SK-N-SH treated with all-trans-retinoic acid at 6 μM for 48 hours (cell line): ENCODE results near the gene AFAP1.

Source experiments
- ATAC-seq: fragments of 200-7000 bp; cut with Tn5 transposase; 3 replicates; pipeline ENCODE4 v1.9.1; 2020; ENCODE audit warnings: mild to moderate bottlenecking, moderate library complexity
- ARNTL ChIP-seq: fragments of 450-650 bp; formaldehyde crosslinking; IDR thresholded peaks from 2 replicates; pipeline ENCODE4 v1.5.0; 2020; ENCODE audit warnings: low read depth, mild to moderate bottlenecking, moderate library complexity, borderline replicate concordance
- BACH2 ChIP-seq: fragments of 250-450 bp; sonication (Bioruptor Pico); IDR thresholded peaks from 2 replicates; pipeline ENCODE4 v1.9.0; 2021; ENCODE audit warnings: mild to moderate bottlenecking, borderline replicate concordance
- CREB5 ChIP-seq: fragments of 250-450 bp; sonication (Bioruptor Pico); IDR thresholded peaks from 2 replicates; pipeline ENCODE4 v1.5.1; 2020; ENCODE audit warnings: low read depth, mild to moderate bottlenecking, moderate library complexity
- CSDC2 ChIP-seq: fragments of 250-450 bp; sonication (Bioruptor Pico); IDR thresholded peaks from 2 replicates; pipeline ENCODE4 v1.5.0; 2020; ENCODE audit warnings: mild to moderate bottlenecking, moderate library complexity
- CSRNP3 ChIP-seq: fragments of 250-450 bp; sonication (Bioruptor Pico); IDR thresholded peaks from 2 replicates; pipeline ENCODE4 v1.5.1; 2021; ENCODE audit warnings: mild to moderate bottlenecking, moderate library complexity
- GLIS3 ChIP-seq: fragments of 250-450 bp; sonication (Bioruptor Pico); IDR thresholded peaks from 2 replicates; pipeline ENCODE4 v1.5.0; 2020; ENCODE audit warnings: mild to moderate bottlenecking, moderate library complexity
- ISL1 ChIP-seq: fragments of 250-450 bp; sonication (Bioruptor Pico); IDR thresholded peaks from 2 replicates; pipeline ENCODE4 v2.1.2; 2022; ENCODE audit warnings: mild to moderate bottlenecking, moderate library complexity
- OSR1 ChIP-seq: fragments of 250-450 bp; sonication (Bioruptor Pico); IDR thresholded peaks from 2 replicates; pipeline ENCODE4 v1.8.0; 2022; ENCODE audit warnings: moderate library complexity, mild to moderate bottlenecking, inconsistent platforms
- PATZ1 ChIP-seq: fragments of 250-450 bp; sonication (Bioruptor Pico); IDR thresholded peaks from 2 replicates; pipeline ENCODE4 v1.8.0; 2020; ENCODE audit warnings: mild to moderate bottlenecking, moderate library complexity, borderline replicate concordance
- POU6F1 ChIP-seq: fragments of 250-450 bp; sonication (Bioruptor Pico); IDR thresholded peaks from 2 replicates; pipeline ENCODE4 v1.8.0; 2021; ENCODE audit warnings: low read depth, mild to moderate bottlenecking, moderate library complexity, borderline replicate concordance
- PPARA ChIP-seq: fragments of 250-450 bp; sonication (Bioruptor Pico); IDR thresholded peaks from 2 replicates; pipeline ENCODE4 v1.5.0; 2020; ENCODE audit warnings: mild to moderate bottlenecking, borderline replicate concordance
- RARB ChIP-seq: fragments of 250-450 bp; sonication (Bioruptor Pico); IDR thresholded peaks from 2 replicates; pipeline ENCODE4 v1.8.0; 2021; ENCODE audit warnings: mild to moderate bottlenecking, moderate library complexity
- TCF4 ChIP-seq: fragments of 250-450 bp; sonication (Bioruptor Pico); IDR thresholded peaks from 2 replicates; pipeline ENCODE4 v1.8.0; 2021; ENCODE audit warnings: mild to moderate bottlenecking, moderate library complexity, borderline replicate concordance
- TOX ChIP-seq: fragments of 250-450 bp; sonication (Bioruptor Pico); IDR thresholded peaks from 2 replicates; pipeline ENCODE4 v1.8.0; 2021; ENCODE audit warnings: mild to moderate bottlenecking, moderate library complexity, borderline replicate concordance
- ZC3H10 ChIP-seq: fragments of 250-450 bp; sonication (Bioruptor Pico); IDR thresholded peaks from 2 replicates; pipeline ENCODE4 v1.5.1; 2021; ENCODE audit warnings: mild to moderate bottlenecking, moderate library complexity
- ZFP3 ChIP-seq: fragments of 250-450 bp; sonication (Bioruptor Pico); IDR thresholded peaks from 2 replicates; pipeline ENCODE4 v1.5.0; 2020; ENCODE audit warnings: mild to moderate bottlenecking, moderate library complexity
- ZFP30 ChIP-seq: fragments of 450-650 bp; formaldehyde crosslinking; IDR thresholded peaks from 2 replicates; pipeline ENCODE4 v1.5.0; 2022; ENCODE audit warnings: mild to moderate bottlenecking, moderate library complexity
- ZNF70 ChIP-seq: fragments of 450-650 bp; formaldehyde crosslinking; IDR thresholded peaks from 2 replicates; pipeline ENCODE4 v1.5.0; 2020; ENCODE audit warnings: mild to moderate bottlenecking, moderate library complexity
- ZNF8 ChIP-seq: fragments of 450-650 bp; formaldehyde crosslinking; IDR thresholded peaks from 2 replicates; pipeline ENCODE4 v1.5.0; 2020; ENCODE audit warnings: mild to moderate bottlenecking, moderate library complexity
- TF ChIP-seq, protein P1 (sequence below): fragments of 250-450 bp; sonication (Bioruptor Pico); IDR thresholded peaks from 2 replicates; pipeline ENCODE4 v1.5.0; 2020; ENCODE audit warnings: mild to moderate bottlenecking, moderate library complexity

The AFAP1 gene

DNA sequence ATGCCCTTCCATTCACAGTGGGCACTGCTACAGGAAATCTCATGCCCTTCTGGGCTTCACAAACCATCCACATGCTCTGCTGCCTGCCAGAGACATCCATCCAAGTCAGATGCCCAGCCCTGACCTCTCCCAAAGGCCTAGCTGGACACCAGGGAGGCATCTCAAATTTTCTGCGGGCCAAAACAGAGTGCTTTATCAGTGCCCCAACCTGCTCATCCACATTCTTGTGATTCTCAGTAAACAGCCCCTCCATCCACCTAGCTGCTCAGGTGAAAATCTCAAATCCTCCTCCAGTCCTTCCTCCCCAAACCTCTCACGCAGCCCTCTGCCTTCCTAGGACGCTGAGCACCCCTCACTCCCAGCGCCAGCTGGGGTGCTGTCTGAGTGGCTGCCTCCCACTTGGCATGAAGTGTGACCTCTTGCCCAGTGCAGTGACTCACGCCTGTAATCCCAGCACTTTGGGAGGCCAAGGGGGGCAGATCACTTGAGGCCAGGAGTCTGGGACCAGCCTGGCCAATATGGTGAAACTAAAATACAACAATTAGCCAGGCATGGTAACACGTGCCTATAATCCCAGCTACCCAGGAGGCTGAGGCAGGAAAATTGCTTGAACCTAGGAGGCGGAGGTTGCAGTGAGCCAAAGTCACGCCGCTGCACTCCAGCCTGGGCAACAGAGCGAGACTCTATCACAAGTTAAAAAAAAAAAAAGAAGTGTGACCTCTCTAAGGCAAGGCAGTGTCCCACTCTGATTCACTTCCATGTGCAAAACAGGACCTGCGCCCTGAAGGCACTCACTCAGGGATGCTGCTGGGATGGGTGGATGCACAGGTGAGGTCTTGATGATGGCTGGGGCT lies 1.7 kb upstream of the AFAP1 start:
- TF ChIP-seq TCF4 (no peak), BACH2 (CRISPR knock-in tag) (no peak), GLIS3 (CRISPR knock-in tag) (no peak), CSRNP3 (no peak), ZNF8 (CRISPR knock-in tag) (no peak), OSR1 (no peak), CSDC2 (CRISPR knock-in tag) (no peak), PATZ1 (CRISPR knock-in tag) (no peak), TOX (CRISPR knock-in tag) (no peak)
- TF ChIP-seq, protein P1, sequence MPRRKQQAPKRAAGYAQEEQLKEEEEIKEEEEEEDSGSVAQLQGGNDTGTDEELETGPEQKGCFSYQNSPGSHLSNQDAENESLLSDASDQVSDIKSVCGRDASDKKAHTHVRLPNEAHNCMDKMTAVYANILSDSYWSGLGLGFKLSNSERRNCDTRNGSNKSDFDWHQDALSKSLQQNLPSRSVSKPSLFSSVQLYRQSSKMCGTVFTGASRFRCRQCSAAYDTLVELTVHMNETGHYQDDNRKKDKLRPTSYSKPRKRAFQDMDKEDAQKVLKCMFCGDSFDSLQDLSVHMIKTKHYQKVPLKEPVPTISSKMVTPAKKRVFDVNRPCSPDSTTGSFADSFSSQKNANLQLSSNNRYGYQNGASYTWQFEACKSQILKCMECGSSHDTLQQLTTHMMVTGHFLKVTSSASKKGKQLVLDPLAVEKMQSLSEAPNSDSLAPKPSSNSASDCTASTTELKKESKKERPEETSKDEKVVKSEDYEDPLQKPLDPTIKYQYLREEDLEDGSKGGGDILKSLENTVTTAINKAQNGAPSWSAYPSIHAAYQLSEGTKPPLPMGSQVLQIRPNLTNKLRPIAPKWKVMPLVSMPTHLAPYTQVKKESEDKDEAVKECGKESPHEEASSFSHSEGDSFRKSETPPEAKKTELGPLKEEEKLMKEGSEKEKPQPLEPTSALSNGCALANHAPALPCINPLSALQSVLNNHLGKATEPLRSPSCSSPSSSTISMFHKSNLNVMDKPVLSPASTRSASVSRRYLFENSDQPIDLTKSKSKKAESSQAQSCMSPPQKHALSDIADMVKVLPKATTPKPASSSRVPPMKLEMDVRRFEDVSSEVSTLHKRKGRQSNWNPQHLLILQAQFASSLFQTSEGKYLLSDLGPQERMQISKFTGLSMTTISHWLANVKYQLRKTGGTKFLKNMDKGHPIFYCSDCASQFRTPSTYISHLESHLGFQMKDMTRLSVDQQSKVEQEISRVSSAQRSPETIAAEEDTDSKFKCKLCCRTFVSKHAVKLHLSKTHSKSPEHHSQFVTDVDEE (CRISPR knock-in tag) = no peak
- ATAC-seq = no peak; the same call in 2 of the 3 replicates

GRCh38 chr4:7938609-7939376 lies 868 bp downstream of the AFAP1 start:
- TF ChIP-seq GLIS3 (CRISPR knock-in tag) (no peak), ZNF70 (CRISPR knock-in tag) (0 out of 2 replicates have a peak, but pooled peaks have one; percentile 4)

GRCh38 chr4:7938266-7938608 lies 1.4 kb downstream of the AFAP1 start:
- ATAC-seq = peak; percentile 4; the same call in 2 of the 3 replicates
- TF ChIP-seq ARNTL (CRISPR knock-in tag) (no peak), BACH2 (CRISPR knock-in tag) (no peak), ZNF70 (CRISPR knock-in tag) (peak; percentile 60; the same call in 1 of the 2 replicates), RARB (no peak)

More at GRCh38 chr4:7938609-7939376, 868 bp downstream of the AFAP1 start:
- peak; percentile 56 for ATAC-seq

DNA sequence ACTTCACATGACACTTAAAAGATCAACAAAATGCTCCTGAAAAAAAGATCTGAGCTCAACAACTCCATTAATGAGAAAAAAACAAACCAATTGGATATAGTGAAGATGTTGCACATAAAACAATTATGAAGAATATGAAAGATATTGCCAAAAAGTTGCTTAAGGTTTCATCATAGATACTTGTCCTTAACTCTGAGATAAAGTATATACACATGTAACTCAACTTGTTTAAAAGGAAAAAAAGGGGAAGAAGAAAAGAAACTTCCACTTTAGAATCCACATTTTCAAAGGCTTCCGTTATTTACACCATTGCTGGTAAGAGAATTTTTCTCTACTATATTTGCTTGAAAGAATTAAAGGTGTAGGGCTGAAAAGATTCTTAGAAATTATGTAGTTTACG lies 2.7 kb downstream of the AFAP1 start:
- no peak for ATAC-seq
- TF ChIP-seq ISL1 (CRISPR knock-in tag) (no peak), ARNTL (CRISPR knock-in tag) (no peak), ZC3H10 (no peak), ZNF8 (CRISPR knock-in tag) (no peak), RARB (no peak), PATZ1 (CRISPR knock-in tag) (no peak), TCF4 (no peak), OSR1 (no peak), CSDC2 (CRISPR knock-in tag) (no peak), CSRNP3 (no peak), ZFP3 (CRISPR knock-in tag) (no peak), POU6F1 (CRISPR knock-in tag) (no peak), CREB5 (CRISPR knock-in tag) (no peak), TOX (CRISPR knock-in tag) (no peak), BACH2 (CRISPR knock-in tag) (no peak), PPARA (CRISPR knock-in tag) (no peak), ZFP30 (CRISPR knock-in tag) (no peak)
